AG04449 (cell line): ENCODE data around the gene SH3RF2.
"Not testable (repeated sequence)": the region's sequence is repeated elsewhere in the genome, so short reads cannot be mapped to it uniquely, and the experiment has no call there.

Source experiments
- CTCF ChIA-PET: fragments of 350-600 bp; formaldehyde crosslinking; extraction: SDS; loops from one replicate; lab custom pipeline; 2021; ENCODE audit warnings: antibody characterized with exemption; lab: Yijun Ruan, JAX
- POLR2A ChIA-PET: fragments of 400-600, 350-600 bp; formaldehyde crosslinking; extraction: SDS; loops from one replicate; lab custom pipeline; 2020; ENCODE audit warnings: antibody characterized with exemption, inconsistent platforms; lab: Yijun Ruan, JAX
- DNase-seq: peaks from one replicate; pipeline ENCODE4 v3.0.0-alpha.2; 2010; ENCODE audit warnings: low read depth, low spot score
- H3K4me3 ChIP-seq: 2 replicates; pipeline ENCODE4 v1.5.1; 2011; ENCODE audit warnings: low read depth, mild to moderate bottlenecking, control low read depth, low read length
- TF ChIP-seq, protein P1 (sequence below): IDR thresholded peaks from one replicate; pipeline ENCODE4 v1.5.1; 2011; ENCODE audit warnings: mild to moderate bottlenecking, moderate library complexity, low read length, control low read depth, inconsistent platforms; ENCODE audit not compliant: insufficient read depth; ENCODE audit errors: missing control alignments

The SH3RF2 gene

GRCh38 chr5:145948047-145948446 is 11.7 kb downstream of the SH3RF2 start:
- POLR2A ChIA-PET: no interaction called here
- CTCF ChIA-PET: interaction anchor here (0.9 to 1.9 kb wide), 3 partner anchors 8 to 12 kb away, joined by 3 to 6 read pairs (median 6); no protein-coding TSS in a partner anchor
- TF ChIP-seq, protein P1, sequence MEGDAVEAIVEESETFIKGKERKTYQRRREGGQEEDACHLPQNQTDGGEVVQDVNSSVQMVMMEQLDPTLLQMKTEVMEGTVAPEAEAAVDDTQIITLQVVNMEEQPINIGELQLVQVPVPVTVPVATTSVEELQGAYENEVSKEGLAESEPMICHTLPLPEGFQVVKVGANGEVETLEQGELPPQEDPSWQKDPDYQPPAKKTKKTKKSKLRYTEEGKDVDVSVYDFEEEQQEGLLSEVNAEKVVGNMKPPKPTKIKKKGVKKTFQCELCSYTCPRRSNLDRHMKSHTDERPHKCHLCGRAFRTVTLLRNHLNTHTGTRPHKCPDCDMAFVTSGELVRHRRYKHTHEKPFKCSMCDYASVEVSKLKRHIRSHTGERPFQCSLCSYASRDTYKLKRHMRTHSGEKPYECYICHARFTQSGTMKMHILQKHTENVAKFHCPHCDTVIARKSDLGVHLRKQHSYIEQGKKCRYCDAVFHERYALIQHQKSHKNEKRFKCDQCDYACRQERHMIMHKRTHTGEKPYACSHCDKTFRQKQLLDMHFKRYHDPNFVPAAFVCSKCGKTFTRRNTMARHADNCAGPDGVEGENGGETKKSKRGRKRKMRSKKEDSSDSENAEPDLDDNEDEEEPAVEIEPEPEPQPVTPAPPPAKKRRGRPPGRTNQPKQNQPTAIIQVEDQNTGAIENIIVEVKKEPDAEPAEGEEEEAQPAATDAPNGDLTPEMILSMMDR: no peak
- H3K4me3 ChIP-seq: no peak overlapping the region
- DNase-seq: no peak

DNA sequence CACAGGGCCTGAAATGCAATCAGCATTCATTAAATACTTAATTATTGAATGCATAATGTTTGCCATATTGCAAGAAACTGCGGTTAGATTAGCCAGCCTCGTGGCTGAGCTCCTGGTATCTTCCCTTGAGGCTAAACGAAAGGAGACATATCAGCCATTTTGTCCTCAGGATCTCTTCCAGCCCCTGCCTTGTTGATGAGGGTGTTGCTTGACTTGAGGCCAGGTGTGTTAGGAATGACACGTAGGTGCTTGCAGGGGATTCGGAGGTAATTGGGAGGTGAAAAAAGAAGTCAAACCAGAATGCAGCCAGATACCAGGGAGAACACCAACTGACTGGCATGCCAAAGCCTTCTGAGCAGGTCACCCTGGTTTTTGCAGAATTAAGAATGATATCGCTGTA is 12.5 kb downstream of the SH3RF2 start:
- ChIA-PET POLR2A (no interaction called here), CTCF (interaction anchor here (1.9 kb wide), 1 partner anchor 12 kb away, joined by 6 read pairs; no protein-coding TSS in a partner anchor)
- DNase-seq: no peak
- H3K4me3 ChIP-seq: no peak overlapping the region
- TF ChIP-seq, protein P1: no peak

DNA sequence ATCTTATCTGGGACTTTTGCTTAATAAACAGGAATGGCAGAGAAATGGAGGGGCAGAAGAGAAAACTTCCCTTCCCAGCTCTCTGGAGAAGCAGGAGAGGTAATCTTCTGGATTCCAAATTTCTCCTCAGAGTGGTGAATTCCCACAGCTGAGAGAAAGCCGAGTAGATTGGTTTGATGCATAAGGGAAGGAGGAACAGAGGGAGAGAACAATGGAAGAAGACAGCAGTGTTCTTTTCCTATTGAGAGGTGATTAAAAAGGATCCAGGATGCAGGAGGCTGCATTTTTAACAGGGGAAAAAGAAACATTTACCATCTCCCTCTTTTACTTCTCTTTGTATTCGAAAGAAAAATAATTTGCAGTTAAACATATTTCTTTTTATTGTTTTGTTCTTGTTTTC is 13.1 kb downstream of the SH3RF2 start:
- no peak for DNase-seq
- POLR2A ChIA-PET: no interaction called here
- TF ChIP-seq, protein P1: no peak
- CTCF ChIA-PET: no interaction called here
- H3K4me3 ChIP-seq: no peak overlapping the region

- DNase-seq: no peak
- POLR2A ChIA-PET: no interaction called here
- CTCF ChIA-PET: interaction anchor here (0.6 to 1.0 kb wide), 2 partner anchors 42 to 55 kb away, joined by 3 to 4 read pairs; no protein-coding TSS in a partner anchor
- TF ChIP-seq, protein P1: no peak
- H3K4me3 ChIP-seq: no peak overlapping the region
These were observed 14.7 kb downstream of the SH3RF2 start for GRCh38 chr5:145951071-145951470.

- DNase-seq: no peak
- TF ChIP-seq, protein P1: no peak
- ChIA-PET POLR2A (no interaction called here), CTCF (interaction anchor here (0.9 kb wide), 1 partner anchor 13 kb away, joined by 3 read pairs; no protein-coding TSS in a partner anchor)
- no peak overlapping the region for H3K4me3 ChIP-seq
These were observed 16.8 kb downstream of the SH3RF2 start for GRCh38 chr5:145953202-145953601.

DNA sequence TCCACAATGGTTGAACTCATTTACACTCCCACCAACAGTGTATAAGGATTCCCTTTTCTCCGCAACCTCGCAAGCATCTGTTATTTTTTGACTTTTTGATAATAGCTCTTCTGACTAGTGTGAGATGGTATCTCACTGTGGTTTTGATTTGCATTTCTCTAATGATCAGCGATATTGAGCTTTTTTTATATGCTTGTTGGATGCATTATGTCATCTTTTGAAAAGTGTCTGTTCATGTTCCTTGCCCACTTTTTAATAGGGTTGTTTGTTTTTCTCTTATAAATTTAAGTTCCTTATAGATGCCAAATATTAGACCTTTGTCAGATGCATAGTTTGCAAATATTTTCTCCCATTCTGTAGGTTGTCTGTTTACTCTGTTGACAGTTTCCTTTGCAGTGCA is 17.8 kb downstream of the SH3RF2 start:
- H3K4me3 ChIP-seq, DNase-seq, POLR2A ChIA-PET: not testable (repeated sequence)
- CTCF ChIA-PET: interaction anchor here (1.0 kb wide), 1 partner anchor 12 kb away, joined by 3 read pairs; no protein-coding TSS in a partner anchor

DNA sequence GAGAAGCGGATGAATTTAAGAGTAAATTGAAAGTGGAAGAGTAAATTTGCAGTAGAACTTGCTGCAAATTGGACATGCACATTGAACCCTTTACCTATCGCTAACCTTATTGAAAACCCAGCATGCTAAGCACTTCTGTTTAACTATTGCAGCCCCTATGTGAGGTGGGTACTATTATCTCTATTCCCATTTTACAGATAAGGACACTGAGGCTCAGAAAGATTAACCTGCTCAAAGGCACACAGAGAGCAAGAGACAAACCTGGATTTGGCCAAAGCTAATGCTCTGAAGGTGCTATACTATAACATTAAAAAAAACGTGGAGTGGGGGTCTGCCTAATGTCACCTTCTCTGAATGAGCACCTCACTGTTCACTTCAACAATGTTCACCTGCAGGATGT is 21.0 kb downstream of the SH3RF2 start:
- ChIA-PET CTCF (interaction anchor here (1.9 kb wide), 1 partner anchor 10 kb away, joined by 6 read pairs; no protein-coding TSS in a partner anchor), POLR2A (no interaction called here)
- no peak for DNase-seq
- TF ChIP-seq, protein P1: no peak
- H3K4me3 ChIP-seq: no peak overlapping the region
